K562 treated with DMSO at 1 percent for 24 hours (cell line): Measurements from ENCODE around the gene WNT4. TPM values are rescaled to one million over a fixed set of nuclear protein-coding genes. Genes with fewer than 3 reads are reported as not detected.

ENCODE experiments used
- total RNA-seq: library from RNA; unstranded; fragments of 300-600 nt; gene quantifications from 2 replicates; pipeline ENCODE4 v1.2.3, GENCODE V29; 2022; ENCODE audit warnings: low read depth; ENCODE audit not compliant: insufficient read depth

Gene WNT4
- 0.06 TPM in 1 of 2 replicates, not detected in the other for total RNA-seq

DNA sequence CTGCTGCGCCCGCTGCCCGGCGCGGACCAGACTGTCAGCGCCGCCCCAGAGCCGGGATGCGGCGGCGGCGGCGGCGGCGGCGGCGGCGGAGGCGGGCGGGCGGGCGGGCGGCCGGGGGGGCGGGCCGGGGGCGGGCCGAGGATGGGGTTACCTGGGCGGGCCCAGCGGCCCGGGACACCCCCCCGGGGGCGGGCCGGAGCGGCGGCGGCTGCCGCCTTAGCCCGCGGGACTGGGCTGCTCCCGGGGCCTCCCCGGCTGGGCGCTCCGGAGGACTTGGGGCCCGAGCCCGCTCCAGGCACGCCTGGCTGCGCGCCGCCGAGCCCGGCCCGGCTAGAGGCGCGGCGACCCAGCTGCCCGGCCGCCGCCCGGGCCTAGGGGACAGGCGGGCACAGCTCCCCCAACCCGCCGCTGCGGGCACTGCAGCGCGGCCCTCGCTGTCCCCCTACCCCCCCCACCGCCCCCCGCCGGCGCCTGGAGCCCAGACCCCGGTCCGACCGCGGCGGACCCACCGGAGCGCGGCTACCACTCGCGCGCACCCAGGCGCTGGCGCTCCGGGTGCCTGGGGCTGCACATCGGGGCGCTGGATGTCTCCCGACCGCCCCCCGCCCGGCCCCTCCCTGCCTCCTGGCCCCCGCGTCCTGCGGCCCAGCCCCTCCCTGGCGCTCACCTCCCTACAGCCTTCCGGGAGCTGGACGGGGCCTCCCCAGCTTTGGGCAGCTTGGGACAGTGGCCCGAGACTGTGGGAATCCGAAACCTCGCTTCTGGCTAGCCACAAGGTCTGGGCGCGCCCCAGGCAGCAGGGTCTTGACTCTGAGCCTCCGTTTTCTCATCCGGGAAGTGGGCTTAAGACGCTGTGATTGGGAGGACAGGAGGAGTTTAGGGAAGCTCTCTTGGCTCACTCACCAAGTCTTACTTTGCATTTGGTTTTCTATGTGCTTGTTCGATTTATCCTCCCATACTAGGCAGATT, at the start of gene WNT4:
WNT4 (minus strand) TSS at position 33 of the 969 bp plus-strand sequence. CDS start 175 bp downstream, outside the sequence.

Other genes with a start within 250 kb of the WNT4 start
- 65.6 and 72.0 TPM in 2 replicates for gene HSPG2, start 205.8 kb downstream of the WNT4 start, total RNA-seq
- gene CELA3B, start 166.1 kb downstream of the WNT4 start, total RNA-seq, result not detected in 2 replicates
- gene CELA3A, start 141.4 kb downstream of the WNT4 start, total RNA-seq, result not detected in 2 replicates
- gene CDC42, start 90.4 kb downstream of the WNT4 start, total RNA-seq, result 99.6 and 113 TPM in 2 replicates